H9 (cell line): ENCODE data around the gene ARID1A. TPM values are rescaled to one million over a fixed set of nuclear protein-coding genes. Genes with fewer than 3 reads are reported as not detected.

ENCODE experiments used
- DNase-seq: peaks from one replicate; pipeline ENCODE4 v3.0.0-alpha.2; 2017
- H2AFZ ChIP-seq: one replicate; pipeline ENCODE4 v1.6.1; 2013; ENCODE audit warnings: mild to moderate bottlenecking, low read length, control low read depth, moderate library complexity
- H2AK5ac ChIP-seq: 2 replicates; pipeline ENCODE4 v1.6.1; 2013; ENCODE audit warnings: low read length, control low read depth, mixed read lengths; ENCODE audit not compliant: insufficient read length
- H2BK120ac ChIP-seq: one replicate; pipeline ENCODE4 v1.6.1; 2013; ENCODE audit warnings: low read depth, mild to moderate bottlenecking, low read length, control low read depth, inconsistent platforms; ENCODE audit not compliant: poor library complexity, severe bottlenecking
- H2BK12ac ChIP-seq: 2 replicates; pipeline ENCODE4 v1.6.1; 2013; ENCODE audit warnings: low read length, control low read depth, mixed read lengths, low read depth; ENCODE audit not compliant: insufficient read length
- H2BK15ac ChIP-seq: 2 replicates; pipeline ENCODE4 v1.6.1; 2013; ENCODE audit warnings: low read depth, low read length, control low read depth
- H2BK20ac ChIP-seq: one replicate; pipeline ENCODE4 v1.6.1; 2013; ENCODE audit warnings: low read depth, mild to moderate bottlenecking, low read length, control low read depth, inconsistent platforms; ENCODE audit not compliant: poor library complexity, severe bottlenecking
- H2BK5ac ChIP-seq: 2 replicates; pipeline ENCODE4 v1.6.1; 2013; ENCODE audit warnings: low read length, control low read depth, mixed read lengths; ENCODE audit not compliant: insufficient read length
- H3K14ac ChIP-seq: 2 replicates; pipeline ENCODE4 v1.6.1; 2013; ENCODE audit warnings: low read length, control low read depth; ENCODE audit not compliant: insufficient read depth
- H3K18ac ChIP-seq: 2 replicates; pipeline ENCODE4 v1.6.1; 2013; ENCODE audit warnings: low read depth, mild to moderate bottlenecking, mixed read lengths, low read length, control low read depth; ENCODE audit not compliant: insufficient read length
- H3K23ac ChIP-seq: 2 replicates; pipeline ENCODE4 v1.6.1; 2013; ENCODE audit warnings: low read length, control low read depth, mixed read lengths, low read depth; ENCODE audit not compliant: insufficient read length
- H3K23me2 ChIP-seq: 2 replicates; pipeline ENCODE4 v1.6.1; 2013; ENCODE audit warnings: low read depth, mild to moderate bottlenecking, mixed read lengths, low read length, control low read depth; ENCODE audit not compliant: insufficient read length, poor library complexity, severe bottlenecking
- H3K27ac ChIP-seq: 2 replicates; pipeline ENCODE4 v1.5.1; 2013; ENCODE audit warnings: low read length, control low read depth, mixed read lengths, low read depth; ENCODE audit not compliant: insufficient read length
- H3K27me3 ChIP-seq: 2 replicates; pipeline ENCODE4 v1.6.1; 2013; ENCODE audit warnings: low read length, control low read depth, inconsistent platforms; ENCODE audit not compliant: insufficient read depth
- H3K4ac ChIP-seq: 2 replicates; pipeline ENCODE4 v1.6.1; 2013; ENCODE audit warnings: low read depth, mild to moderate bottlenecking, control low read depth, inconsistent platforms, low read length, moderate library complexity
- H3K4me1 ChIP-seq: 2 replicates; pipeline ENCODE4 v1.6.1; 2013; ENCODE audit warnings: low read length, control low read depth, inconsistent platforms; ENCODE audit not compliant: insufficient read depth
- H3K4me2 ChIP-seq: 2 replicates; pipeline ENCODE4 v1.6.1; 2013; ENCODE audit warnings: low read length, control low read depth, mixed read lengths; ENCODE audit not compliant: insufficient read length, insufficient read depth
- H3K56ac ChIP-seq: 2 replicates; pipeline ENCODE4 v1.6.1; 2013; ENCODE audit warnings: low read depth, mild to moderate bottlenecking, mixed read lengths, low read length, control low read depth; ENCODE audit not compliant: insufficient read length
- H3K79me1 ChIP-seq: 2 replicates; pipeline ENCODE4 v1.6.1; 2013; ENCODE audit warnings: low read depth, mild to moderate bottlenecking, moderate library complexity, low read length, control low read depth, inconsistent platforms; ENCODE audit not compliant: insufficient read depth, poor library complexity, severe bottlenecking
- H3K79me2 ChIP-seq: 2 replicates; pipeline ENCODE4 v1.6.1; 2013; ENCODE audit warnings: low read length, control low read depth, inconsistent platforms; ENCODE audit not compliant: insufficient read depth
- H3K9ac ChIP-seq: 2 replicates; pipeline ENCODE4 v1.6.1; 2013; ENCODE audit warnings: low read length, control low read depth, mixed read lengths; ENCODE audit not compliant: insufficient read length; ENCODE audit errors: extremely low read depth
- H3K9me3 ChIP-seq: one replicate; pipeline ENCODE4 v1.6.1; 2013; ENCODE audit warnings: low read depth, low read length, inconsistent platforms; ENCODE audit not compliant: control insufficient read depth
- H3T11ph ChIP-seq: one replicate; pipeline ENCODE4 v1.6.1; 2013; ENCODE audit warnings: mild to moderate bottlenecking, low read length, control low read depth, inconsistent platforms
- H4K20me1 ChIP-seq: one replicate; pipeline ENCODE4 v1.6.1; 2013; ENCODE audit not compliant: control insufficient read depth, insufficient read length, insufficient read depth
- H4K5ac ChIP-seq: 2 replicates; pipeline ENCODE4 v1.6.1; 2013; ENCODE audit warnings: low read depth, mild to moderate bottlenecking, mixed read lengths, low read length, control low read depth; ENCODE audit not compliant: insufficient read length
- H4K8ac ChIP-seq: replicated peaks from 2 replicates; pipeline ENCODE4 v1.6.1; 2013; ENCODE audit warnings: low read length, control low read depth, mixed read lengths, low read depth; ENCODE audit not compliant: insufficient read length
- H4K91ac ChIP-seq: 2 replicates; pipeline ENCODE4 v1.6.1; 2013; ENCODE audit warnings: low read depth, mild to moderate bottlenecking, moderate library complexity, mixed read lengths, low read length, control low read depth; ENCODE audit not compliant: insufficient read length
- H3K27ac Mint-ChIP-seq, 3 experiments: 2 replicates in 2 of 3; 3 replicates in 1 of 3; pipeline ENCODE4 v1.8.0; 2020 to 2021; ENCODE audit warnings: mixed read lengths in 3 of 3, mild to moderate bottlenecking in 1 of 3, moderate library complexity in 1 of 3
- H3K27me3 Mint-ChIP-seq: 2 replicates; pipeline ENCODE4 v1.8.0; 2021; ENCODE audit warnings: low read depth, mild to moderate bottlenecking, moderate library complexity, mixed read lengths
- H3K36me3 Mint-ChIP-seq, 3 experiments: 2 replicates in 2 of 3; 3 replicates in 1 of 3; pipeline ENCODE4 v1.8.0; 2020 to 2021; ENCODE audit warnings: low read depth in 3 of 3, mixed read lengths in 3 of 3; ENCODE audit not compliant: insufficient read depth in 1 of 3
- H3K4me1 Mint-ChIP-seq, 2 experiments: 2 replicates each; pipeline ENCODE4 v1.8.0; 2020; ENCODE audit warnings: mixed read lengths in 2 of 2
- H3K4me3 Mint-ChIP-seq, 2 experiments: 2 replicates in 1 of 2; 3 replicates in 1 of 2; pipeline ENCODE4 v1.8.0; 2020 to 2021; ENCODE audit warnings: mild to moderate bottlenecking in 2 of 2, mixed read lengths in 2 of 2, moderate library complexity in 1 of 2
- H3K9me3 Mint-ChIP-seq, 2 experiments: 2 replicates in 1 of 2; 3 replicates in 1 of 2; pipeline ENCODE4 v1.8.0; 2020; ENCODE audit warnings: mild to moderate bottlenecking in 2 of 2, mixed read lengths in 2 of 2, moderate library complexity in 1 of 2
- CTCF ChIP-seq: fragments of 200-600 bp; sonication (generic); conservative IDR thresholded peaks from 3 replicates; pipeline ENCODE4 v1.8.0; 2021; ENCODE audit warnings: antibody characterized with exemption, mild to moderate bottlenecking
- WGBS: extraction: QIAGEN DNeasy Blood & Tissue Kit; methylation state at CpG from one replicate; pipeline ENCODE4 v1.1.7; 2013; ENCODE audit warnings: missing lambda C conversion rate, low lambda C conversion rate, mixed read lengths; ENCODE audit not compliant: insufficient read length; ENCODE audit errors: extremely low coverage; 5-methylcytosine and 5-hydroxymethylcytosine counted together
- total RNA-seq: library from RNA; stranded (reverse); gene quantifications from 2 replicates; pipeline ENCODE4 v1.2.1, GENCODE V29; 2021

The ARID1A gene
- total RNA-seq, 1 experiment from 2014 or later = 147 TPM

- H4K91ac ChIP-seq = no peak overlapping the region
- no peak overlapping the region for H2BK5ac ChIP-seq
- Mint-ChIP-seq H3K27me3 (no peaks in the 10 kb centered on the region; the same call in 1 of the 2 replicates), H3K27ac (peak overlapping the region in 1 of 3 experiments; percentile 70; a peak in 1 of 7 replicates), H3K4me1 (no peaks in the 10 kb centered on the region; a peak in 1 of 4 replicates), H3K9me3 (no peaks in the 10 kb centered on the region), H3K36me3 (peaks cover 26 to 80% (median 67%) of the 10 kb centered on the region in 3 experiments; a peak in 6 of 7 replicates), H3K4me3 (no peak overlapping the region)
- no peak for DNase-seq
- H2BK120ac ChIP-seq = no peak overlapping the region
- no peak overlapping the region for H3K27ac ChIP-seq
- no peak overlapping the region for H3K18ac ChIP-seq
- no peak overlapping the region for H2AFZ ChIP-seq
- no peak overlapping the region for H3K23ac ChIP-seq
- H4K8ac ChIP-seq = no peak overlapping the region
- no peak overlapping the region for H2BK15ac ChIP-seq
- no peak overlapping the region for H2BK20ac ChIP-seq
- H3K14ac ChIP-seq = no peak overlapping the region
- no peaks in the 10 kb centered on the region for H4K20me1 ChIP-seq
- TF ChIP-seq CTCF = no peak
- H3K79me2 ChIP-seq = no peaks in the 10 kb centered on the region; the same call in 1 of the 2 replicates
- no peak overlapping the region for H3K9ac ChIP-seq
- no peak overlapping the region for H2AK5ac ChIP-seq
- no peak overlapping the region for H4K5ac ChIP-seq
- no peak overlapping the region for H3K4me2 ChIP-seq
- H3K79me1 ChIP-seq = peaks cover 5% of the 10 kb centered on the region
- no peak overlapping the region for H3T11ph ChIP-seq
- no peaks in the 10 kb centered on the region for H3K4me1 ChIP-seq
- WGBS = no CpG with 5 or more reads among the region's 5 CpGs
- no peak overlapping the region for H3K4ac ChIP-seq
- no peaks in the 10 kb centered on the region for H3K23me2 ChIP-seq
- no peak overlapping the region for H3K56ac ChIP-seq
- H2BK12ac ChIP-seq = no peak overlapping the region
- no peaks in the 10 kb centered on the region for H3K9me3 ChIP-seq
- H3K27me3 ChIP-seq = no peaks in the 10 kb centered on the region
Measured at GRCh38 chr1:26754086-26754874, 58.5 kb downstream of the ARID1A start.
